HTERT RPE-1 (cell line): Measurements from ENCODE around the gene GAK.

Experiments used
- in situ Hi-C: fragments of 300-500 bp; cut with MboI; formaldehyde crosslinking; loops from 4 replicates; pipeline ENCODE4 v1.14.3; 2020; ENCODE audit warnings: low sequenced_read_pairs

GAK gene

DNA sequence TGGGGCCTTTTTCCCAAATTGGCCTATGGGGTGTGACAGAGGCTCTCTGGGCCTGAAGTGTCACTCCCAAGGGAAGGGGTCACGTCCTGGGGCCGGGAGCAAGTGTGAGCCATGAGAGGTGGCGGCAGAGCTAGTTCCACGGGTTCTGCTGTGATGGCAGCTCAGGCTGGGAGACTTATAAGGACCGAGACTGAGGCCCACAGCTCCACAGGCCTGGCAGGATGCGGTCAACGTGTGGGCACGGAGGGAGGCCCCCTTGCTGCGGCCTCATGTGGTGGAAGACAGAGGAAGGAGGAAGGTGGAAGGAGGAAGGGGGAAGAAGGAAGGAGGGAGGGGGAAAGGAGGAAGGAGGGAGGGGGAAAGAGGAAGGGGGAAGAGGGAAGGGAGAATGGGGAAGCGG, 99.0 kb downstream of the GAK start:
- in situ Hi-C loops = no loop called here

DNA sequence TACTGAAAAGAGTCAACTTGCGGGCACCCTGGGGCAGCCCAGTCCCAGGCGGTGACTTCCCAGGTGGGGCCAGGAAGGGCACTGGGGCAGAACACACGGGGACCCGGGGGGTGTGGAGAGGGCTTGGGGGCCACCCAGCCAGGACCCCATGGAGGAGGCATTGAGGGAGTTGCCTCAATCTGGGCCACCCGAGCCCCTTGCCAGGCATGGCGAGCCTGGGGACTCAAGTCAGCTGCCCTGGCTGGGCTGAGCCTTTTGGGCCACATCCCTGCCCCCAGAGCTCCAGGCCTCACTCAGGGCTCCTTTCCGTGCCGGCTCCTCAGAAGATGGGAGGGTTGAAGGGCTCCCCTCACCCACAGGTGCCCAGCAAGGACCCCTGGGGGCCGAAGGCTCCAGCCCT, 99.6 kb downstream of the GAK start:
- in situ Hi-C loops = no loop called here

DNA sequence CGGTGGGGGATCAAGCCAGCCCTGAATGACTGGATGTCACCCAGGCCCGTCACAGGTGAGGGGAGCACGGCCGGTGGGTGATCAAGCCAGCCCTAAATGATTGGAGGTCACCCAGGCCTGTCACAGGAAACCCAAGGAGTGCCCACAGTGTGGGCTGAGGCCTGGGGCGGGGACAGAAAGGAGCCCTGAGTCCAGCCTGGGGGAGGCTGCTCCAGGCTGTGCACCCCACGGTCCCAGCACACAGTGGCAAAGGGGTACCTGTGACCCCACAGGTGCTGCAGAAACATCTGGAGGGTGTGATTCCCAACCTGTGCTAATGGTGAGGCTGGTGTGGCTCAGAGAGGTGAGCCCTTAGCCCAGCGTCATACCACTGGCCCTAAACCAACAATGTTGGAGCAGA, 100.0 kb downstream of the GAK start:
- in situ Hi-C loops = no loop called here

DNA sequence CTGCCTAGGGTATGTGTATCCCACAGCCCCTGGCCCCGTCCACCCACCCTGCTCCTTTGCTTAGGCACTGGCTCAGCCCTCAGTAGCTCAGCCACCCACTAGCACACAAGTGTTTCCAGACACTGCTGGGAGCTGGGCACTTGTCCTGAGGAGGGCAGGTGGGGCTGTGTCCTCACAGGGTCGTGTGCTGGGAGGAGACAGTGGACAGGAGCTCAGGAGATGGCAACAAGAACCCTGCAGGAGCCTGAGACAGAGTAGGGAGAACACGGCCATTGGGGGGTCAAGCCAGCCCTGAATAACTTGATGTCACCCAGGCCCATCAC, 100.7 kb downstream of the GAK start:
- in situ Hi-C loops = no loop called here

DNA sequence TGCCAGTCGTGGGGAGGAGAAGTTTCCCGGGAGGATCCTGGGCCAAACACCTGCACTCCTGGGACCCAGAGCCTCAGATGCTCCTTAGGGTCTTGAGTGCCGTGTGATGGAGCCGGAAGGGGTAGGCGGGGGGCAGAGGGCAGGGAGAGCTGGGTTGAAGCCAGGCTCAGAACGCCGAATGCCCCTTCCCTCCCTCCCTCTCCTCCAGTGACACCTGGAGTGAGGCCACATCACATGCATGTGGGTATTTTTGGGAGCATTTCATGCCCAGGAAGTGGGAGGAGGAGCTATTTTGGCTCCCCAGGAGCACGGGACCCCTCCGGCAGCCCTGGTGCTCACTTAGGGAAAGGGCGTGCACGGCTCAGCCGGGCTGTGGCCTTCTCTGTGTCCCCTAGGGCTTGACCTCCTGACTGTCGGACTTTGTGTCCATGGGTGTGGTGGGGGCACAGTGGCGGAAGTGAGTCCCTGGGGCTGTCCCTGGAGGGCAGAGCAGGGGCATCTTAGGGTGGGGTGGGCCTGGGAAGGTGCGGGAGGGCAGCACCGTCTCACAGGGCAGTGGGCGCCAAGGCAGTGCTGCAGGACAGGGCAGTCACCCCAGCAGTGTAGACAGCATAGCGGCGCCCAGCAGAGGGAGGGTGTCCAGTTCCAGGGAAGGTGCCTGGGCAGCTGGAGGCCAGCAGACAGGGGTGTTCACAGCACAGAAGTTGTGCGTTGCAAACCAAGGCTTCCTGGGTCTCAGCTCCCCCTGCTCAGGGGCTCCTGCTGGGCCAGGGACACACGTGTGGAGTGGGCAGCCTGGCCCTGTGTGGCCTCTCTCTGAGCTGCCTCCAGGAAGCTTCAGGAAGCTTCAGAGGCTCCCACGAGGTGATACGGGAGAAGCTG, 101.3 kb downstream of the GAK start:
- in situ Hi-C loops = no loop called here

DNA sequence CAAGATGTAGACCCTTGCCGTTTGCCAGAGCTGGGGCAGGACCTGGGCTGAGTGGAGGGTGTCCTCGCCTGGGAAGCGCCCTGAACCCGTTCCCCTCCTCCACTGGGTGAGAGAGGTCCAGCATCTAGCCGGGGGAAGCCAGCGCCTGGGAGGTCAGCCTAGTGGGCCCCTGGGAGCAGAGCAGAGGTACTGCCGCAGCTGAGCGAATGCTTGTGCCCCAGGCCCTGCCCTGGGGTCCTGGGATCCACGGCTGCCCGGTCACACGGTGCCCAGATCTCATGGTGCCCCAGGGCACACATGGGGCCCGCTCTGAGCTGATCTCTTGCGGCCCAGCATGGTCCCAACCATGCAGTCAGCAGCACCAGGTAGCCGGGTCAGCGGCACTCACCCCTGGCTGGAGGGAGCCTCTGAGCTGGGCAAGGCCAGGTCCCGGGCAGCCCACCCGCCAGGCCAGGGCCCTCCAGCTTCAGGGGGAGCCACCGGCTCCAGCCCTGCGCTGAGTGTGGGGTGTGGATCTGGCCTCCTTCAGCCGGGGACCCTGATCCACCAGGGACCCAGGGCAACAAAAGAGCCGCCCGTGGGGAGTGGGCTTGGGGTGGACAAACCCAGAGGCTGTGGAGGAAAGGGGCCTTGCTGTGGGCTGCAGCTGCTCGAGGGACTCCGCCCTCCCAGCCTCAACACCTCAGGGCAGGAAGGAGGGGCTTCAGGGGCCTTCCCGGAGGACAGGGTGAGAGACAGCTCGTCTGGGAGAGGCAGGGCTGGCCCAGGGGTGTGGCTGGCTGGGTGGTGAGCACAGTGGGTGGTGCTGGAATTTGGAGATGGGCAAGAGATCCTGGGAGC, 102.1 kb downstream of the GAK start:
- in situ Hi-C loops = no loop called here

DNA sequence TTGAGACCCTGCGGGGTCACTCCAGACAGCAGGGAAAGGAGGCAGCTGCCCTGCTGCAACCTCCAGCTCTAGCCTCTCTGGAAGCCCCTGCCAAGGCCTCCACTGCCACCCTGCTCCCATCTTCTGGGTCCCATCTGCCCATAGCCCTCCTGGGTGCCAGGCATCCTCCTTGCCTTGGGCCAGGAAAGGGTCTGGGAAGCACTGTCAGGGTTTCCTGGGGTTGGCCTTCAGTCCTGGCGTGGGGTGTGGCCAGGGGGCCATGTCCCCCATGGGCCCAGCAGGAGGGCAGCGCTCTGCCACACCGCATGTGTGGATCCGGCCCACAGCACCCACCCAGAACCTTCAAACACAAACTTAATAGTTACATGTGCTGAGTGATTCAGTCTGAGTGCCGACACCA, 102.8 kb downstream of the GAK start:
- in situ Hi-C loops = no loop called here

DNA sequence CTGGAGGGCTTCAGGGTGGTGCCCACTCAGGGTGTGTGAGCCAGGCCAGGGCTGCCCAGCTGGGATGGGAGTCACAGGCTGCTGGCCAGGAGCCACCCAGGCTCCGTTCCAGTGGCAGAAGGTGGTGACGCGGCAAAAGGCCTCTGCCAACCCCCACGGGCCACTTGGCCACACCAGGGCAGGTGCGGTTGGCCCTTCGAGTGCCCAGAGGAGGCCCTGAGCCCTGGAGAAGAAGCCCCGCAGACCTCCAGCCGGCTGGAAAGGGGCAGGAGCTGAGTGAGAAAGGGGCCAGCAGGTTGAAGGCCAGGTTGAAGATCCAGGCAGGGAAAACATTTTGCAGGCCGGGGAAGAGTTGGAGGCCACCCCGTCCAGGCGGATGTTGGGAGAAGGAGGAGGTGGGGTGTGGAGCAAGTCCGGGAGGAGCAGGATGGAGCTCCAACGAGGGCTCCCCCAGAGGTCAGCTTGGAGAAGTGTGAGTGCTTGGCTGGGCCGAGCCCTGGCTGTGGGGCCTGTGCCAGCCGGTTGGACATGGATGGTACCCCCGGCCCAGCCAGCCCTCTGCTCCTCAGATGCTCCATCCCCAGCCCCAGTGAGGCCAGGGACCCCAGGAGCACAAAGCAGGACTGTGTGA, 103.4 kb downstream of the GAK start:
- in situ Hi-C loops = no loop called here

DNA sequence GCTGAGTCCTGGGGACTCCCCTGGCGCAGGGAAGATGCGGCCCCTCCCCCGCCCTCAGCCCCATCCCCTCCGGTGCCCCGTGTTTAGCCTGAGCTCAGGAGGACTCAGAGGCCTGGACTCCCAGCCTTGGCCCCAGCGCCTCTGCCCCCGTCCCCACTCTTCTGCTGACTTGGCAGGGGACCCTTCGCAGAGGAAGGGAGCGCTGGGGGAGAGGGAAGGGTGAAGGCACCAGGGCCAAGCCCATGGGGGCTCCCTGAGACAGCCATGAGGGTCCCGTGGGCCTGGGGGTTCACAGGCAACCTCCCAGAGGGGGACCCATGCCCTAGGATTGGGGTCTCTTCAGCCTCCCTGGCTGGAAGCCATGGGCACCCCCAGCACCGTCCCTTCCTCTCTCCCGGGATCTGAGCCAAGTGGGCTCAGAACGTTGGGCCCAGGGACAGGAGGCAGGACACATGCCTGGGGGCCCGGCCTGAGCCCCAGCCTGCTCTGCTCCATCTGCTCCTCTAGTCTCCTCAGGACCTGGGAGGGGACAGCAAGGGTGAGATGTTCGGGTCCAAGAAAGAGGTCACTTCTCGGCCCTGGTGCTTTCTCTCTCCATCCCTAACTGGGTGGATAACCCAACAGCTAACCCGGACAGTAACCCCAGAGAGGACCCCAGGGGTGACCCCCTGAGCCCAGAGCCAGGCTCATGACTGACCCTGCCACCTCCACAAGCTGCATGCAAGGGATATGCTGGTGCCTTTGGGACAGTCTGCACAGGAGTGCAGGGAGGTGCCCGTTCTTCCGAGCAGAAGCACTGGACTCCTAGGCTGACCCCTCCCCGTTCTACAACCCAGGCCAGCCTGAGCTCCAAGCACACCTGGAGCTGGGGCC, 104.7 kb downstream of the GAK start:
- in situ Hi-C loops = no loop called here

DNA sequence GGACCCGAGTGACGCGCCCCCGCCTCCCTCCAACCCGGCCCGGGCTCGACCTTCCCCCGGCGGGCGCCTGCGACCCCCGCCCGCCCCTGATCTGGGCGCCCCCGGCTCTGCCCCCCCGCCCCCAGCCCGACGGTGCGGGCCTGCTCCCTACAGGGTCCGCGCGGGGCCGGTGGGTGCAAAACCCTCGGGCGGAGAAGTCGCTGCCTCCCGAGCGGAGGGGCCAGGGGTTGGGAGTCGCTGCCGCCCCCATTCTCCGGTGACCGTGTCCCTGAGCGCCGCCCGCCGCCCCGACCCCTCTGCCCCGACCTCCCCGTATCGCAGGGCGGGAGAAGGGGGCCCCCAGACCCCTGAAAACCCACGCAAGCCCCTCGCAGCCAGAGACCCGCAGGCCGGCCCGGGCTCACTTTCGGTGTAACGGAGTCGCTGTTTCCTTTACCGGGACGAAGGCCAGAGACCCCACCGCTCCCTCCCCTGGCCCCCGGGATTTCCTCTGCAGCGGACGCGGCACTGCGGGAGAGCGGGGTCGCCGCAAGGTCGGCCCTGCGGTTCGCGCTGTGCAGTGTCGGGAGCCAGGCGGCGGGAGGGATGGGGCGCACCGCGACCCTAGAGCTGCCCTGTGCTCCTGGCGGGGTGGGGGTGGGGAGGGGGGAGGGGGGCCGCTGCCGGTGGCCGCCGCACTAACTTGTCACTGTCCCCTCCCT, 105.5 kb downstream of the GAK start:
- in situ Hi-C loops = no loop called here

DNA sequence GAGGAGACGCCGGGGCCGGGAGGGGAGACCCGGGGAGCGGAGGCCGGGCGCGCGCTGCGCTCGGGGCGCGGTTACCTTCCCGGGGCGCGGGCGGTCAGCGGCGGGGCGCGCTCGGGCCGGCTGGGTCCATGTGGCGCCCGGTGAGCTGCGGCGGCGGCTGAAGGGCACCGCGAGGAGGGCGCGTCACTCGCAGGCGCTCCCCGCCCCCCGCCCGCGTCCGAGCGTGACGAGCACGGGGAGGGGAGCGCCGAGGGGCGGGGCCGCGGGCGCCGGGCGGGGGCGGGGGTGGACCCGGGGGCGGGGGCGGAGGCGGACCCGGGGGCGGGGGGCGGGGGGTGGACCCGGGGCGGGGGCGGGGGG, 106.2 kb downstream of the GAK start, which contains the start of gene CPLX1:
TSS of gene CPLX1 (minus strand) at position 159 of the 360 bp plus-strand sequence. CDS start 1,607 bp downstream, outside the sequence.
- in situ Hi-C loops = no loop called here

DNA sequence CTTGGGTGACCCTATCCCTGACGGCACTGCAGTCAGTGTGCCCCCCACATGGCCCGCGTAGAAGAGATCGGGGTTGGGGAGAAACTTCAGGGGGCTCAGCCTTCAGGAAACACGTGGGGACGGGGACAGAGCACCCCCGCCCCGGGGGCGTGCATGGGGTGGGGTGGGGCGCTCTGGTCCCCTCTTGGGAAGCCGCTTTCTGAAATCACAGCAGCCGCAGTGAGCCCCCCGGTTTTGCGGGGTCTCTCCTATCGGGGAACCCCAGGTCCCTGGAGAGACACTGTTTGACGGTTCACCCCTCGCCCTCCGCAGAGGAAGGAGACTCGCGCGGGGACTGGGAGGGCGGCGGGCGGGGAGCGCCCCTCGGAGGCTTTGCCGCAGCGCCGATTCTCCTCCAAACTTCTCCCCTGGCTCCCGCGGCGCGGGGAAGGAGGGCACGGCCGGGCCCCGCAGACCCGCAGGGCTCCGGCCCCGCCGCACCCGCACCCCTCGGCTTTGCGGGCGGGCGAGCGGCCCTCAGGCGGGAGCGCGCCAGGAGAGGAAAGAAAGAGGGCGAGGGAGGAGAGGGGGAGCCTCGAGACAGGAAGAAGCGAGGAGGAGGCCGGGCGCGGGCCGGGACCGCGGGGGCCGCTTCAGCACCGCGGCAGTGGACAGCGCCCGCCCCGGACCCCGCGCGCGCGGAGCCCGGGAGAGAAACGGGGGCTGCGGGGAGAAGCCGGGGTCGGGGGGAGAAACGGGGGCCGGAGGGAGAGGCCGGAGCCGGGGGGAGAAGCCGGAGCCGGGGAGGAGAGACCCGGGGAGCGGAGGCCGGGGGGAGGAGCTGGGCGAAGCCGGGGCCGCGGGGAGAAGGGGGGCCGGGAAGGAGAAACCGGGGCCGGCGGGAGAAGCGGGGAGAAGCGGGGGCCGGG, 106.8 kb downstream of the GAK start:
- in situ Hi-C loops = no loop called here

DNA sequence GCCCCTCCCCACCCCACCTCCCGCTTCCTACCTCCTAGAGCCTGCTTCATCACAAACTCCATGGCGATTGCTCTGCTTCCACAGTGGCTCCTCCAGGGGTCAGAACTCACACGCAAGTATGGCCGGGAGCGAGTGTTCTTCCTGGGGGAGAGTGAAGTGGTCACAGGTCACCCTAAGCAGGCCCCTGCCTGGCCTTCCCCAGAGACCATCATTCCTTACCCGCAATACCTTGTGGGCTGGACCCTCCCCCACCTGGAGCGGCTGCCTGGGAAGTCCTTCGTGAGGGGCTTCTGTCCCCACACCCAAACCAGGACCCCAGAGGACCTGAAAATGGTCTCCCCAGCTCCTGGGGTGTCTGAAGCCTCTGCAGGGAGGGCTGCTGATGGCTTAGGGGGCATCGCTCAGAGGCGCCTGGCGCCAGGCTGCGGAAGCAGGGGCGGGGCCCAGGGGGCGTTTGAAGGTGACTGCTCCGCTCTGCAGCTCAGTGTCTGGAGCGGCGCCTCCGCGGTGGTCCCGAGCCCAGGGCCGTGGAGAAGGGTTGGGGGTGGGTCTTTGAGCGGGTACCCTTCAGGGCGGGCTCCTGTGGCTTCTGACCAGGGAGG, 107.6 kb downstream of the GAK start:
- in situ Hi-C loops = no loop called here

DNA sequence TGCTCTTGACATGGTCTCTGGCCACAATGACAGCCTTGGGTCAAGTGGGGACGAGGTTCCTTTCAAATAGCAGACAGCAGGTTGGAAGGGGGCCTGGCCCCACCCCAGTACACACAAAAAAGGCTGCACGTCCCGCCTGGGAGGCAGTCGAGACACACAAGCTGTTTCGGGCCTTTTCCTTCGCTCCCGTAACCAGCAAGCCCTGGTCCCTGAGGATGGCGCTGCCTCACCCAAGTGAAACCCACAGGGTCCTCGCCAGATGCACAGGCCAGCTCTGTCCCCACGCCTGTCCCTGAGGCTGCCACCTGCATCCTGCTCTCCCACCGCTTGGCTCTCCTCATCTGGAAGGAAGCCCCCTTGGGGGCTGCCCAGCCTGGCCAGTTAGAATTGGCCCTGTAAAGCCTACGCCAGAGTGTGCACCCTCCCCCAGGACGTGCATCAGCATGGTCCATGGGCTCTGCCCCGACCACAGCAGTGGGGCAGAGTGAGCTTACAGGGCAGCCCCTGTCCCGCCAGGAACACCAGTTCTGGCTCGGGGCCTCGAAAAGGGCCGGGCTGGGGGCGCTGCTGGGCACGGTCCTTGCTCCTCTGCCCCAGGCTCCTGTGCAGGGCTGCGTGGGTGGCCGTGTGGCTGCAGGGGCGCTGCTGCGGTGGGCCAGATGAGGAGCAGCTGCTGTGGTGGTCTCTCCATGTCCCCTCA, 108.2 kb downstream of the GAK start:
- in situ Hi-C loops = no loop called here

DNA sequence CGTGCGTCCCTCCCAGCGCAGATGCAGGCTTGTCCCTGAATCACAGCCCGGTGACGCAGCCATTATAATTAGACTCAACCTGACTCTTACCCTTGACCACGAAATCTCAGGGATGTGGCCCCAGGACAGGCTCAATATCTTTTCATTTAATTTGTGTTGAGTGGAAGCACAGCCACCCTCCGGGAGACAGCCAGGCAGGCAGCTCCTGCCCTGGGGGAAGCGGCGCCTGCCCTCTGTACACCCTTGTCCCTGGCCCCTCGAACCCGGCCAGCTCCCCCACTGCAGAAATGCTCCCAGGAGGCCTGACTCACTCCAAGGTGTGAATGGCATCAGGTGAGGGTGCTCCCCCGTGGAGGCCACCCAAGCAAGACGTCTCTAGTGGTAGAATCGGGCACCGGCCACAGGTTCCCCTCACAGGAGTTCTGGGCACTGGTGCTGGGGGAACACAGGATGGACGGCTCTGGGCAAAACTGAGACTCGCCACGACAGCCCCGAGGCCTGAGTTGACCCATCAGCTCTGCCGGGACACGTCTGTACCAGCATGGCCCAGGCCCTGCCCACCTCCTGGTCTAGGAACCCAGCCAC, 108.8 kb downstream of the GAK start:
- in situ Hi-C loops = no loop called here

DNA sequence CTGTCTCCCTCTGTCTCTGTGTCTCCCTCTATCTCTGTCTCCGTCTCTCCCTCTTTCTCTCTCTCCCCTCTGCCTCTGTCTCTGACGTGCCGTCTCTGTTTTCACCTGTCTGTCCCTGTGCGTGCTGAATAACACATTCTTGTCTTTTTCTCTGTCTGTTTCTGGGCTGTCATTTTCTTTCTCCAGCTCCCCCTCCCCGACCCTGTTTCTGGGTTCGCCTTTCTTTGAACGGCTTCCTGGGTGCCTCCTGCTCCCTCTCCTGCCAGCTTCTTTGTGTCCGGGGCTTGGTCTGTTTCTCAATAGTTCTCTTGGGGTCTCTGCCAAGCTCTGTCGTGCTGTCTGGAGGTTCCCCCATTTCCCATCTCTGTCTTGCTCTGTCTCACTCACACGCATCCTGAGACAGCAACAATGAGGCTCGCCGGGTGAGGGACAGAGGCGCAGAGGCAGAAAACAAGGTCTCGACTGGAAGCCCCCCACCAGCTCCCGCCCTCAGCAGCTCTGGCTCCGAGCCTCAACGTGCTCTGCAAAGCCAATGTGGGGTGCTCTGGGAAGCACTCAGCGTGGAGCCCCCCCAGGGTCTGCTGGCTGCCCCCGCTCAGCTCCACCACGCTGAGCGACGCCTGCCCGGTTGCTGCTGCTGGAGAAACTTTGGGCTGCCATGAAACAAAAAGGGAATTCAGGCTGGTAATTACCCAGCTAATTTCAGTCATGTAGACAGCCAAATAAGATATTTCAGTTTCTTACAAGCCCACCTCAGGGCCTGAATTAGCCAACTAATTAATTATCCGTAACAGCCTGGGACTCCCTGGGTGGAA, 109.5 kb downstream of the GAK start:
- in situ Hi-C loops = no loop called here

DNA sequence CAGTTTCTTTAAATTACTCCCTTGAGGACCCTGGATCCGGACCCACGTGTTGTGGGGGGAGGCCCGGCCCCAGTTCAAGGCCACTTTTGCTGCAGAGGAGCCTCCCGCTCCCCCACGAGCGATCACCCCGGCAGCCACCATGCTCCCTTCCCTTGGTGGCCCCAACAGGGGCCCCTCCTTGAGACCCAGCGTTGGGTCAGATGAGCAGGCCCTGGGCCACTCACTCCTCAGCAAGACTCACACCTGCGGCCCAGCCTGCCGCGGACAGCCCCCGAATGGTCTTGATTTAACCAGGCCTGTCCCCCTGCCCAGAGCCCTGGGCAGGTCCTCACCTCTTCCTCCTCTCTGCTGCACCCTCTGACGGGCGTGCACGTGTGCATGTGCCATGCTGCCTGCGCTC, 110.5 kb downstream of the GAK start:
- in situ Hi-C loops = no loop called here
